ENCODE data around the gene CSNK1G1.
"Not testable (repeated sequence)": the region's sequence is repeated elsewhere in the genome, so short reads cannot be mapped to it uniquely, and the experiment has no call there.

Gene CSNK1G1

DNA sequence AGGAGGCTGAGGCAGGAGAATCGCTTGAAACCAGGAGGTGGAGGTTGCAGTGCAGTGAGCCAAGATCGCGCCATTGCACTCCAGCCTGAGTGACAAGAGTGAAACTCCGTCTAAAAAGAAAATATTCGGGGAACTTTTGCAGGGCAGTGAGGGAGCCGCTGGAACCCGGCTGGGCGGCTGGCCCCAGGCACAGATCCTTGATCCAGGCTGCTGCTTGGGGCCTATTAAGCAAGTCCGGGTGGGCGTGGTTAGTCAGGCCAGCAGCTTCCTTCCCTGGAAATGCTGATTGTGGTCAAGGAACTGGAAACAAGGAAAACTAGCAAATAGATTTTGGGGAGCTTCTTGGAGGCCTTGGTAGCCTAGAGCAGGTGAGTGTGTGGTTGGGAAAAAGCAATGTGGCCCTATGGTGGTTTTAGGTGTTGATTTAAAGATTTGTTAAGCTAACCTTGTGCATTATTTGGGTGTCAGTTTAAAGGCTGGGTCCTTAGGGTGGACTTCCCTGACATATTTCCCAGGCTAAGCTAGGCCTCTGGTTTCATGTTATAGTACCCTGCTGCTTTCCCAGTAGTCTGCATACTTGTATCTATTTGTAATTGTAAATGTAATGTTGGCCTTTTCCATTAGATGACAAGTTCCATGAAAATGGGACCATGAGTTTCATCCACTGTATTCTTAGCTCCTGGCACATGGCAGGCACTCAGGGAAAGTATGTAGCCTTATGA is 222.2 kb downstream of the CSNK1G1 start:
- no peak for DNase-seq (ENCODE audit: low read depth)

DNA sequence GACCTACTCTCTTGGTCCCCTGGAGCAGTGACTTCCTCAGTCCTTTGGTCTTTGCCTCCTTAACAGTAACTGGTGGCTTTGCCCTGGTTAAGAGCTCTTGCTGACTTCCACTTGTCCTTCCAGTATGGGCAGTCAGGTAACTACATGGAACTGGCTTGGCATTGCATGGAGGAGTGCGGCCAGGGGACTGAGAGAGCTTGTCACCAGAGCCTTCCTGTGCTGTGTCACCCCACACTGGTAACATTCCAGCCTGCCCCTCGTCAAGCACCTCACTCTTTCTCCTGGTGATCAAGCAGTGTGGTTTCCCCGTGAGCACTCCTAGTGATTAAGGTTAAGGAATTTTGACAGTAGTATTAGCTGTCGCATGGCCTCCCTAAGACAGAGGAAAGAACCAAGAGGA is 223.8 kb downstream of the CSNK1G1 start:
- no peak for DNase-seq (ENCODE audit: low read depth)

DNA sequence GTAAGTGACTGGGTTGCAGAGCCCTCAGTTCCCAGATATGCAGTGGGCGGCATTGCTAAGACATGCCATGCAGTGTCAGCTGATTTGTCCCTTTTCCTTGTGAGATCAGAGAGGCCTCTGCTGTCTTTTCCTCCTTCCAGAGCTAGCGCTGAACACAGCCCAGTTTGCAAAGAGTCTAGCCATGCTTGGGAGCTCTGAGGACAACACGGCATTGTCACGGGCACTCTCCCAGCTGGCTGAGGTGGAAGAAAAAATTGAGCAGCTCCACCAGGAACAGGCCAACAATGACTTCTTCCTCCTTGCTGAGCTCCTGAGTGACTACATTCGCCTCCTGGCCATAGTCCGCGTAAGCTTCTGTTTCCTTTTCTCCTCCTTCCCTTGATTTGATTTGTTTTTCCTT is 224.4 kb downstream of the CSNK1G1 start:
- DNase-seq (ENCODE audit: low read depth) = no peak

DNA sequence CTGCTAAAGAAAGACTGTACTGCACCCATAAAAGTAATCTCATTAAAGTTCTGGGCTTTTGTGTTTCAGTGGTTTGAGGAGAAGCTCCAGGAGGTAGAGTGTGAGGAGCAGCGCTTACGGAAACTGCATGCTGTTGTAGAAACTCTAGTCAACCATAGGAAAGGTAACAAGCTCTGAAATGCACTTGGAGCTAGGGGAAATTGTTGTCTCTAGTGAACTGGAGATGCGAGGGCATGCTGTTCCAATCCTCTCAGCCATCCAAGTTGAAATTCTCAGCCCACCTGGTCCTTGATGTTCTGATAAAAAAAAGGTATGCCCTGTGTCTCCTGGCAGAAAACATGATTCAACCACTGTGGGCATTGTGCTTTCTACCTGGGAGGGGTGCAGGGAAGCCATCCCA is 225.8 kb downstream of the CSNK1G1 start:
- DNase-seq (ENCODE audit: low read depth) = no peak

DNA sequence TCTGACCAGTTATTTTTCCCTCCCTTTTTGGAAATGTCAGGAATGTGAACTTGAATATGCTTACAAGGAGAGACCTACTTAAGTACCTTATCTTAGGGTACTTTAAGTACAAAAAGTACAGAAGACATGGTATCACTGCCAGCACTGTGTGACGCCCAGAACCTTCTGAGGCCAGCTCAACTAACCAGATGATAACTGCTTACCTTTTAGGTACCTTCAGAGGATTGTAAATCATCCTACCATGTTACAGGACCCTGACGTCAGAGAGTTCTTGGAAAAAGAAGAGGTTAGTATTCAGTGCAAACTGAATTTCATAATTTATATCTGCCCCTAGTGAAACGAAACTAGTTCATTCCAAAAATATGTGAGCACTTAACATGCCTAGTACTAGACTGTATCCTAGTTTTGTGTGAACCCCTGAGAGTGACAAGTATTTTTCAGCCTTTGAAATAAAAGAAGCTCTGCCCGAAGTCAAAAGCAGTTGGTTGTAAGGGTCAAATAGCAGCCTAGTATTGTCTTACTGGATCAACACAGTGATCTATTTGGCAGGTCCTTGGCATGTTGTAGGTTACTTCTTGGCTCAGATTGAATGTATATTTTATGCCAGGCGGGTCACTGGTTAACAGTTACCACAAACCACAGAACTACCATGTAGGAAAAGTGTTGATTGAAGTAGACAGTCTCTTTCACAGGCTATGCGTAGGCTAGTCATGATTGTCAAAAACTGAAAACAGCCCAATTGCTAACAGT is 228.3 kb downstream of the CSNK1G1 start:
- no peak for DNase-seq (ENCODE audit: low read depth)

DNA sequence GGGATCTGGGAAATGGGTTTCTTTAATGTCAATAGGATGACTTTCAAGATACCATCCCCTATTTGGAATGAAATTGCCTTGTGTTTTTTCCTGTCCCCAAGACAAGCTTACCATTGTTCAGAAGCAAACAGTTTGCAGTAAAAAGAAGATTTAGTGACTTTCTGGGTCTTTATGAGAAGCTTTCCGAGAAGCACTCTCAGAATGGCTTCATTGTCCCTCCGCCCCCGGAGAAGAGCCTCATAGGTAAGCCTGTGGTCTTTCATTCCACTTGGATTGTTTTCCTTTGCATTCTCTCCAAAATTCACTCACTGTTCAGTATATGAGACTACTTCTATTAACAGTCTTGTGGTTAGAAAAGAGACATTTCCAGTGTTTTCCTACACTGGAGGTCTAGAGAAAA is 230.0 kb downstream of the CSNK1G1 start:
- DNase-seq (ENCODE audit: low read depth) = no peak

DNA sequence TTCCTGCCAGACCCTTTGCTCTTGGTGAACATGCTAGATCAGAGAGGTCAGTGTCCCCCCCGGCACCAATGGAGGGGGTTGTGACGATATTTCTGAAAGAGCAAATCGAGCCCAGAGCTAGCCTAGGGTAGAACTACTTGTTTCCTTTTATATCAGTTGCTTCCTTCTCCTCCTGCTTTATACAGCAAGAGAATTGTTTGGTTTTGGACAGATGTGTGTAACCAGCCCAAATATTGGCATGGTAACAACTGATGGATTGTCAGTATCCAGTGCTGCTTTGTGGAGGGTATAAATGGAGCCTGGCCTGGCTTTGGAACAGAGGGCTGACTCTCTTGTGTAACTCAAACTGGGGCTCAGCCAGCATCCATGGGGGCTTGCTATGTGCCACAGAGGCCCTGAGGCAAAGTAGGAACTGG is 233.0 kb downstream of the CSNK1G1 start:
- no peak for DNase-seq (ENCODE audit: low read depth)

DNA sequence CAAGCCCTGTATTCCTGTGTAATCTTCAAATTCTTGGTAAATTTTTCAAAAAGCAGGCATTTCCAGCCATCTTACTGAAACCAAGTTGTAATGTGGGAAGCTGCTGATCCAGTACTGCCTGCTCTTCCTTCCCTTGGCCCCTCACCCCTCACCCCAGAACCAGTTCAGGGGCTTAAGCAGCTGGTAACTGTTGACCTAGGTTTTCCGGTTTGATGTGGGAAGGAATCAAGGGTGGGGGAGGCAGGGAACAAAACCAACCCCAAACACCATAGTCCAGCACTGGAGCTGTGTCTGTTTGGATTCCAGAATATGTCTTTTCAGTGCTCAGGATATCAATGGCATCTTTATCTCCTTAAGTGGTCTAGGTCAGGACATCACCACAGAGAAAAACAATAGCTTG is 233.5 kb downstream of the CSNK1G1 start:
- no peak for DNase-seq (ENCODE audit: low read depth)

DNA sequence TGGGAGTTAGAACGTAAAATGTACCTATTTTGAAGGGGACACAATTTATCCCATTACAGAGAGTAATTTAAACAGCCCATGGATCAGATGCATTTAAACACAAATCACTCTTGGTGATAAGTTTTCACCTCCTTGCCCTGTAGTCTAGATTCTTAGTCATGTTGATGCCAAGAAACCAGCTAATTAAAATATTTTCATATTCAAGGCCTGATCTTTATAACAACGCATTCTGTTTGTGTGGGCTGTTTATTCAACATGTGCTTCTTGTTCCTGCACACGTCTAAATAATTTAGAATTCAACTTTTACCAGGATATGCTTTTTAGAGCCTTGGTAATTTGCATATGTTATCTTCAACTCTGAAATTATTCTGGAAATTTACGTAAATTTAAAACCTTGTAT is 234.4 kb downstream of the CSNK1G1 start:
- DNase-seq (ENCODE audit: low read depth) = no peak

DNA sequence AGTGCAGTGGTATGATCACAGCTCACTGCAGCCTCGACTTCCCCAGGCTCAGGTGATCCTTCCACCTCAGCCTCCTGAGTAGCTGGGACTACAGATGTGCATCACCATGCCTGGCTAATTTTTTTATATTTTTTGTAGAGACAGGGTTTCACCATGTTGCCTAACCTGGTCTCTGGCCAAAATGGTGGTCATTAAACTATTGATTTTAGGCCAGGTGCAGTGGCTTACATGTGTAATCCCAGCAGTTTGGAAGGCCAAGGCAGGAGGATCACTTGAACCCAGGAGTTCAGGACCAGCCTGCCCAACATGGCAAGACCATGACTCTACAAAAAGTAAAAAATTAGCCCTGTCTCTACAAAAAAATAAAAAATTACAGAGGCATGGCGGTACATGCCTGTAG is 235.7 kb downstream of the CSNK1G1 start:
- not testable (repeated sequence) for DNase-seq (ENCODE audit: low read depth)

DNA sequence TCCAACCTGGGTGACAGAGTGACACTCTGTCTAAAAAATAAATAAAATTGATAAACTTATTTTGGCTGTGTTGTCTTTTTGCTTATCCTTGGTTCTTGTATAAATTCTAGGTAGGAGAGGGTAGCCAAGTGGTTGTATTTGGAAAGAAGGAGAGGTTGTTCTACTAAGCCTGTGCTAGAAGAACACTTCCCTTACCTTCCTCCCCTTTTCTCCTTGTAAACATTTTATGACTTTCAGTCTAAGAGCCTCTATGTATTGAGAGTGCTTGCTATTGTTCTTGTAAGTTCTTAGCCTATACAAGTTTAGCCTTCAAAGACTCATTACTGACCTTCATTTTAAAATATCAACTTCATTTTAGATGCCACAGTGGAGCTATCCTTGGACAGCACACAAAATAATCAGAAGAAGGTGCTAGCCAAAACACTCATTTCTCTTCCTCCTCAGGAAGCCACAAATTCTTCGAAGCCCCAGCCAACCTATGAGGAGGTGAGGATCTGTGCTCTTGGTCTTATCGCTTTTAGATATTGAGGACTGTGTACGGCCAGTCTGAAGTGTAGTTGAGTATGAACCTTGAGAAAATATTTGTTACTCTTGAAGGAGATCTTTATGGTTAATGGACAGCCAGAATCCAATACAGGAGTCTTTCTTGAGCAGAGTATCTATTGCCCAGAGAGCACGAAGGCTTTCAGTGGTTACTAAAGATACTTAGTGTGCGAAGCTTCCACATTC is 238.1 kb downstream of the CSNK1G1 start:
- DNase-seq (ENCODE audit: low read depth) = no peak

All from stimulated activated CD8-positive, alpha-beta memory T cell treated with anti-CD3 and anti-CD28 coated beads, Interleukin-15, amount 100 ng/mL, for 24 hours (primary cell).